ENCODE measurements around the gene NBPF3. TPM values are rescaled to one million over a fixed set of nuclear protein-coding genes. Genes with fewer than 3 reads are reported as not detected.
"Not testable (repeated sequence)": the region's sequence is repeated elsewhere in the genome, so short reads cannot be mapped to it uniquely, and the experiment has no call there.

NBPF3 gene
- total and polyA plus RNA-seq, 2 experiments from 2014 or later = 2.7 to 18.1 TPM

DNA sequence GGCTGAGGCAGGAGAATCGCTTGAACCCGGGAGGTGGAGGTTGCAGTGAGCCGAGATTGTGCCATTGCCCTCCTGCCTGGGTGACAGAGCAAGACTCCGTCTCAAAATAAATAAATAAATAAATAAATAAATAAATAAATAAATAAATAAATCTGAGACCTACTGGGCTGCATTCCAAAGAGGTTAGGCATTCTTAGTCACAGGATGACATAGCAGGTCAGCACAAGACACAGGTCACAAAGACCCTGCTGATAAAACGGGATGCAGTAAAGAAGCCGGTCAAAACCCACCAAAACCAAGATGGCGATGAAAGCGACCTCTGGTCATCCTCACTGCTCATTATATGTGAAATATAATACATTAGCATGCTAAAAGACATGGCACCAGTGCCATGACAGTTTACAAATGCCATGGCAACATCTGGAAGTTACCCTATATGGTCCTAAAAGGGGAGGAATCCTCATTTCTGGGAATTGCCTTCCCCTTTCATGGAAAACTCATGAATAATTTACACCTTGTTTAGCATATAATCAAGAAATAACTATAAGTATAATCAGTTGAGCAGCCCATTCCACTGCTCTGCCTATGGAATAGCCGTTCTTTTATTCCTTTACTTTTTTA lies 38.1 kb upstream of the NBPF3 start:
- H3K4me3 Mint-ChIP-seq; ATAC-seq; H3K79me2 ChIP-seq (replicated peaks; ENCODE audit: insufficient read depth); H3K27ac ChIP-seq (ENCODE audit: low read depth); H3F3A ChIP-seq (replicated peaks; ENCODE audit: low read depth); H3K27me3 ChIP-seq (ENCODE audit: insufficient read depth); H3K36me3 Mint-ChIP-seq (ENCODE audit: low read depth); H3K4me1 ChIP-seq (ENCODE audit: insufficient read depth); H3K9me3 Mint-ChIP-seq; H3K4me3 ChIP-seq; DNase-seq (ENCODE audit: low spot score); H3K27me3 Mint-ChIP-seq (ENCODE audit: insufficient read depth, low read depth, poor library complexity); H3K27ac Mint-ChIP-seq; H3K9me2 ChIP-seq (ENCODE audit: insufficient read depth); H4K20me1 ChIP-seq (replicated peaks; ENCODE audit: insufficient read depth); H3K4me2 ChIP-seq; H3K36me3 ChIP-seq (ENCODE audit: insufficient read depth); H3K4me1 Mint-ChIP-seq; H2AFZ ChIP-seq: not testable (repeated sequence)

DNA sequence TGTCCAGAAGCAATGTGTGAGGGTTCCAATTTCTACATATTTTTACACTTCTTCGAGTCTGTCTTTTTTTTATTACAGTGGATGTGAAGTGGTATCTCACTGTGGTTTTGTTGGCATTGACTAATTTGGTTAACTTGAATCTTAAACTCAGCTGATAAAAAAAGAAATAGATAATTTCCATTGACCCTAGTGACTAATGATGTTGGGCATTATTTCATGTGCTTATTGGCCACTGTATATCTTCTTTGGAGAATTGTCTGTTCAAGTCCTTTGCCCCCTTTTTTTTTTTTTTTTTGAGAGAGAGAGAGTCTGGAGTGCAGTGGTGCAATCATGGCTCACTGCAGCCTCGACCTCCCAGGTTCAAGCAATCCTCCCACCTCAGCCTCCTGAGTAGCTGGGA lies 33.3 kb upstream of the NBPF3 start:
- Mint-ChIP-seq H3K27ac (no peak overlapping the region), H3K9me3 (no peaks in the 10 kb centered on the region), H3K4me3 (no peak overlapping the region), H3K4me1 (peaks cover 6% of the 10 kb centered on the region; the same call in 2 of the 3 replicates), H3K27me3 (ENCODE audit: insufficient read depth, low read depth, poor library complexity) (peaks cover 12% of the 10 kb centered on the region), H3K36me3 (ENCODE audit: low read depth) (no peaks in the 10 kb centered on the region)
- no peak overlapping the region for H3K27ac ChIP-seq (ENCODE audit: low read depth)
- H4K20me1 ChIP-seq (replicated peaks; ENCODE audit: insufficient read depth) = no peaks in the 10 kb centered on the region
- no peaks in the 10 kb centered on the region for H3K79me2 ChIP-seq (replicated peaks; ENCODE audit: insufficient read depth)
- DNase-seq (ENCODE audit: low spot score) (no peak), ATAC-seq (no peak)
- H3K4me2 ChIP-seq = no peak overlapping the region
- H3K27me3 ChIP-seq (ENCODE audit: insufficient read depth) = no peaks in the 10 kb centered on the region
- 0 out of 2 replicates have a peak, but pooled peaks cover 3% of the 10 kb centered on the region for H3K4me1 ChIP-seq (ENCODE audit: insufficient read depth)
- TF ChIP-seq, protein P1, sequence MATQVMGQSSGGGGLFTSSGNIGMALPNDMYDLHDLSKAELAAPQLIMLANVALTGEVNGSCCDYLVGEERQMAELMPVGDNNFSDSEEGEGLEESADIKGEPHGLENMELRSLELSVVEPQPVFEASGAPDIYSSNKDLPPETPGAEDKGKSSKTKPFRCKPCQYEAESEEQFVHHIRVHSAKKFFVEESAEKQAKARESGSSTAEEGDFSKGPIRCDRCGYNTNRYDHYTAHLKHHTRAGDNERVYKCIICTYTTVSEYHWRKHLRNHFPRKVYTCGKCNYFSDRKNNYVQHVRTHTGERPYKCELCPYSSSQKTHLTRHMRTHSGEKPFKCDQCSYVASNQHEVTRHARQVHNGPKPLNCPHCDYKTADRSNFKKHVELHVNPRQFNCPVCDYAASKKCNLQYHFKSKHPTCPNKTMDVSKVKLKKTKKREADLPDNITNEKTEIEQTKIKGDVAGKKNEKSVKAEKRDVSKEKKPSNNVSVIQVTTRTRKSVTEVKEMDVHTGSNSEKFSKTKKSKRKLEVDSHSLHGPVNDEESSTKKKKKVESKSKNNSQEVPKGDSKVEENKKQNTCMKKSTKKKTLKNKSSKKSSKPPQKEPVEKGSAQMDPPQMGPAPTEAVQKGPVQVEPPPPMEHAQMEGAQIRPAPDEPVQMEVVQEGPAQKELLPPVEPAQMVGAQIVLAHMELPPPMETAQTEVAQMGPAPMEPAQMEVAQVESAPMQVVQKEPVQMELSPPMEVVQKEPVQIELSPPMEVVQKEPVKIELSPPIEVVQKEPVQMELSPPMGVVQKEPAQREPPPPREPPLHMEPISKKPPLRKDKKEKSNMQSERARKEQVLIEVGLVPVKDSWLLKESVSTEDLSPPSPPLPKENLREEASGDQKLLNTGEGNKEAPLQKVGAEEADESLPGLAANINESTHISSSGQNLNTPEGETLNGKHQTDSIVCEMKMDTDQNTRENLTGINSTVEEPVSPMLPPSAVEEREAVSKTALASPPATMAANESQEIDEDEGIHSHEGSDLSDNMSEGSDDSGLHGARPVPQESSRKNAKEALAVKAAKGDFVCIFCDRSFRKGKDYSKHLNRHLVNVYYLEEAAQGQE (IDR thresholded peaks at IDR 0.05; ENCODE audit: unreplicated experiment) = no peak
- TF ChIP-seq POLR2AphosphoS5 (IDR thresholded peaks at IDR 0.05; ENCODE audit: low read depth) = no peak
- no peaks in the 10 kb centered on the region for H3K9me2 ChIP-seq (ENCODE audit: insufficient read depth)
- H3K4me3 ChIP-seq = no peak overlapping the region
- H3K36me3 ChIP-seq (ENCODE audit: insufficient read depth) = no peaks in the 10 kb centered on the region
- no peaks in the 10 kb centered on the region for H3F3A ChIP-seq (replicated peaks; ENCODE audit: low read depth)
- no peak overlapping the region for H2AFZ ChIP-seq

DNA sequence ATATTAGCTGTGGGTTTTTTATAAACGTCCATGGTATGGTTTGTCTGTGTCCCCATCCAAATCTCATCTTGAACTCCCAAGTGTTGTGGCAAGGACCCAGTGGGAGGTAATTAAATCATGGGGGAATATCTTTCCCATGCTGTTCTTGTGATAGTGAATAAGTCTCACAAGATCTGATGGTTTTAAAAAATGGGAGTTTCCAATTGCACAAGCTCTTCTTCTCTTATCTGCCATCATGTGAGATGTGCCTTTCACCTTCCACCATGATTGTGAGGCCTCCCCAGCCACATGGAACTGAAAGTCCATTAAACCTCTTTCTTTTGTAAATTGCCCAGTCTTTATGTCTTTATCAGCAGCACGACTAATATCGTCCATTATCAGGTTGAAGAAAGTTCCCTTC lies 30.0 kb upstream of the NBPF3 start:
- H3K4me3 Mint-ChIP-seq; H4K20me1 ChIP-seq (replicated peaks; ENCODE audit: insufficient read depth); H3K9me2 ChIP-seq (ENCODE audit: insufficient read depth); ATAC-seq; H3F3A ChIP-seq (replicated peaks; ENCODE audit: low read depth); H3K79me2 ChIP-seq (replicated peaks; ENCODE audit: insufficient read depth); H3K27ac Mint-ChIP-seq; H3K4me3 ChIP-seq; H3K36me3 ChIP-seq (ENCODE audit: insufficient read depth); H3K9me3 Mint-ChIP-seq; H3K27ac ChIP-seq (ENCODE audit: low read depth); H3K4me1 ChIP-seq (ENCODE audit: insufficient read depth); H3K4me2 ChIP-seq; DNase-seq (ENCODE audit: low spot score); H3K27me3 ChIP-seq (ENCODE audit: insufficient read depth); H3K36me3 Mint-ChIP-seq (ENCODE audit: low read depth): not testable (repeated sequence)
- peaks cover 17% of the 10 kb centered on the region for H3K27me3 Mint-ChIP-seq (ENCODE audit: insufficient read depth, low read depth, poor library complexity)
- peaks cover 11% of the 10 kb centered on the region; the same call in 2 of the 3 replicates for H3K4me1 Mint-ChIP-seq
- H2AFZ ChIP-seq = peak overlapping the region; percentile 49; the same call in 1 of the 2 replicates
